OCI-LY7 (cell line): ENCODE data around the gene ERGIC1. TPM values are rescaled to one million over a fixed set of nuclear protein-coding genes. Genes with fewer than 3 reads are reported as not detected.

Experiments used
- BruUV-seq: library from RNA; stranded (reverse); fragments of 400-500 nt; replicated peaks from 2 replicates; lab custom pipeline; 2021; lab: Mats Ljungman, UMichigan
- CTCF ChIA-PET: fragments of 300-600 bp; sonication (Branson Sonifier 250); formaldehyde crosslinking; loops from one replicate; lab custom pipeline; 2022; ENCODE audit warnings: antibody characterized with exemption; ENCODE audit not compliant: unreplicated experiment; lab: Charles Lee
- POLR2A ChIA-PET: fragments of 300-600 bp; sonication (Branson Sonifier 250); formaldehyde crosslinking; loops from one replicate; lab custom pipeline; 2022; ENCODE audit warnings: antibody characterized with exemption; lab: Charles Lee
- DNase-seq: peaks from one replicate; pipeline ENCODE4 v3.0.0-alpha.2; 2015; ENCODE audit warnings: low spot score
- H2AFZ ChIP-seq: fragments of 200-600 bp; sonication (generic), shearing (Covaris generic); 2 replicates; pipeline ENCODE4 v1.6.1; 2014; ENCODE audit warnings: mild to moderate bottlenecking, antibody characterized with exemption, low read length, moderate library complexity
- H3K27ac ChIP-seq: fragments of 200-600 bp; sonication (generic); 2 replicates; pipeline ENCODE4 v1.5.1; 2014; ENCODE audit warnings: mixed run types, low read depth, mild to moderate bottlenecking, moderate library complexity, low read length, inconsistent platforms; ENCODE audit not compliant: poor library complexity, severe bottlenecking
- H3K36me3 ChIP-seq: fragments of 200-600 bp; sonication (generic); 2 replicates; pipeline ENCODE4 v1.6.1; 2014; ENCODE audit warnings: mild to moderate bottlenecking, antibody characterized with exemption, low read length, moderate library complexity, mixed read lengths; ENCODE audit not compliant: insufficient read depth
- H3K4me1 ChIP-seq: fragments of 200-600 bp; sonication (generic); 2 replicates; pipeline ENCODE4 v1.5.1; 2014; ENCODE audit warnings: mild to moderate bottlenecking, low read length; ENCODE audit not compliant: insufficient read depth, poor library complexity, severe bottlenecking
- H3K4me2 ChIP-seq: fragments of 200-600 bp; sonication (generic); 2 replicates; pipeline ENCODE4 v1.6.1; 2014; ENCODE audit warnings: mild to moderate bottlenecking, low read length
- H3K4me3 ChIP-seq: fragments of 200-600 bp; sonication (generic); 2 replicates; pipeline ENCODE4 v1.5.1; 2014; ENCODE audit warnings: mild to moderate bottlenecking, low read depth, low read length; ENCODE audit not compliant: poor library complexity, severe bottlenecking
- H3K79me2 ChIP-seq: fragments of 200-600 bp; sonication (generic); 2 replicates; pipeline ENCODE4 v1.6.1; 2016; ENCODE audit warnings: low read depth, mild to moderate bottlenecking, low read length, moderate library complexity, mixed read lengths; ENCODE audit not compliant: insufficient read depth
- H3K9me2 ChIP-seq: fragments of 200-600 bp; sonication (generic); 2 replicates; pipeline ENCODE4 v1.6.1; 2016; ENCODE audit warnings: mild to moderate bottlenecking, low read length, mixed read lengths; ENCODE audit not compliant: insufficient read depth
- H3K9me3 ChIP-seq: fragments of 200-600 bp; sonication (generic); 2 replicates; pipeline ENCODE4 v1.6.1; 2014; ENCODE audit warnings: mild to moderate bottlenecking, mixed run types, low read length, mixed read lengths
- H4K20me1 ChIP-seq: fragments of 200-600 bp; sonication (generic); 2 replicates; pipeline ENCODE4 v1.6.1; 2014; ENCODE audit warnings: mild to moderate bottlenecking, antibody characterized with exemption, low read length, moderate library complexity, mixed read lengths; ENCODE audit not compliant: insufficient read depth
- CTCF ChIP-seq: fragments of 200-600 bp; sonication (generic); conservative IDR thresholded peaks from 2 replicates; pipeline ENCODE4 v1.5.1; 2014; ENCODE audit warnings: mild to moderate bottlenecking, antibody characterized with exemption, low read length, moderate library complexity, mixed read lengths
- EZH2phosphoT487 ChIP-seq: fragments of 200-600 bp; sonication (generic); IDR thresholded peaks from 2 replicates; pipeline ENCODE4 v1.6.1; 2018; ENCODE audit warnings: low read depth, borderline replicate concordance, mild to moderate bottlenecking, mixed run types, antibody characterized with exemption, low read length, moderate library complexity, mixed read lengths
- intact Hi-C: fragments of 100-400 bp; cut with micrococcal nuclease; formaldehyde crosslinking; loops from one replicate; pipeline ENCODE4 v1.10.0; 2022; ENCODE audit not compliant: unreplicated experiment
- total RNA-seq, 2 experiments: library from RNA; depleted of rRNA in 1 of 2; stranded (reverse); fragments of >200 nt in 1 of 2; shearing (Covaris generic) in 1 of 2; gene quantifications; 2 replicates each; pipeline ENCODE4 v1.2.3, GENCODE V29; 2014 to 2022

Gene ERGIC1
- total RNA-seq, 2 experiments from 2014 or later: 125 to 178 TPM

GRCh38 chr5:172883066-172883465, 49.0 kb downstream of the ERGIC1 start:
- H3K4me2 ChIP-seq: no peak overlapping the region
- no peaks in the 10 kb centered on the region for H3K9me2 ChIP-seq
- intact Hi-C loops: no loop called here
- H3K4me1 ChIP-seq: no peaks in the 10 kb centered on the region
- ChIA-PET POLR2A (no interaction called here), CTCF (interaction anchor here (0.9 kb wide), 1 partner anchor 13 kb away, joined by 3 read pairs; no protein-coding TSS in a partner anchor)
- H3K27ac ChIP-seq: no peak overlapping the region
- no TSS peak for BruUV-seq
- no peak overlapping the region for H3K4me3 ChIP-seq
- H4K20me1 ChIP-seq: peaks cover 10% of the 10 kb centered on the region
- H3K9me3 ChIP-seq: no peaks in the 10 kb centered on the region
- TF ChIP-seq EZH2phosphoT487: no peak
- no peak for TF ChIP-seq CTCF
- no peaks in the 10 kb centered on the region for H3K79me2 ChIP-seq
- peaks cover 26% of the 10 kb centered on the region for H3K36me3 ChIP-seq
- no peak for DNase-seq
- no peak overlapping the region for H2AFZ ChIP-seq

- DNase-seq: no peak
- TF ChIP-seq EZH2phosphoT487: no peak
- TF ChIP-seq CTCF: no peak
- H3K9me2 ChIP-seq: no peaks in the 10 kb centered on the region
Measured at GRCh38 chr5:172885597-172886340, 51.7 kb downstream of the ERGIC1 start.

GRCh38 chr5:172886476-172886875, 52.4 kb downstream of the ERGIC1 start:
- no peak for TF ChIP-seq EZH2phosphoT487
- TF ChIP-seq CTCF: no peak
- no peak for DNase-seq
- no peak overlapping the region for H3K4me3 ChIP-seq
- peaks cover 41% of the 10 kb centered on the region for H3K36me3 ChIP-seq
- CTCF ChIA-PET: no interaction called here
- H3K9me3 ChIP-seq: no peaks in the 10 kb centered on the region
- no peaks in the 10 kb centered on the region for H3K9me2 ChIP-seq
- H2AFZ ChIP-seq: no peak overlapping the region
- no peak overlapping the region for H3K4me2 ChIP-seq
- H3K4me1 ChIP-seq: no peaks in the 10 kb centered on the region
- no peak overlapping the region for H3K27ac ChIP-seq
- peaks cover 10% of the 10 kb centered on the region for H4K20me1 ChIP-seq
- no TSS peak for BruUV-seq
- POLR2A ChIA-PET: no interaction called here
- intact Hi-C loops: no loop called here
- H3K79me2 ChIP-seq: no peaks in the 10 kb centered on the region

More at GRCh38 chr5:172885597-172886340, 51.7 kb downstream of the ERGIC1 start:
- ChIA-PET CTCF (no interaction called here), POLR2A (no interaction called here)
- no peaks in the 10 kb centered on the region for H3K79me2 ChIP-seq
- no peak overlapping the region for H3K27ac ChIP-seq
- no peaks in the 10 kb centered on the region for H3K4me1 ChIP-seq
- peaks cover 10% of the 10 kb centered on the region for H4K20me1 ChIP-seq
- H2AFZ ChIP-seq: no peak overlapping the region
- intact Hi-C loops: no loop called here
- no peak overlapping the region for H3K4me2 ChIP-seq
- H3K36me3 ChIP-seq: peaks cover 37% of the 10 kb centered on the region
- no peak overlapping the region for H3K4me3 ChIP-seq
- BruUV-seq: no TSS peak
- H3K9me3 ChIP-seq: no peaks in the 10 kb centered on the region
